Measurements from ENCODE around the gene FYB1. TPM values are rescaled to one million over a fixed set of nuclear protein-coding genes. Genes with fewer than 3 reads are reported as not detected.

Gene FYB1
- total RNA-seq, 1 experiment from 2014 or later = 0.42 TPM

- ATAC-seq = no peak
- H3K4me2 ChIP-seq (ENCODE audit: low read length) = no peak overlapping the region
- no peaks in the 10 kb centered on the region for H3K27me3 ChIP-seq (ENCODE audit: insufficient read depth, low read length)
- no peaks in the 10 kb centered on the region for H4K20me1 ChIP-seq (ENCODE audit: insufficient read depth)
- BruUV-seq (replicated peaks) = no TSS peak
- H3K9ac ChIP-seq (ENCODE audit: low read length) = no peak overlapping the region
- no peaks in the 10 kb centered on the region for H3K9me3 ChIP-seq (ENCODE audit: control insufficient read depth in 1 of 2, insufficient read depth in 1 of 2, low read depth in 1 of 2, low read length in 2 of 2)
- no peaks in the 10 kb centered on the region for H3K36me3 ChIP-seq (ENCODE audit: control insufficient read depth in 1 of 2, insufficient read depth in 2 of 2, low read length in 2 of 2)
- H3K27ac ChIP-seq (ENCODE audit: low read depth, low read length) = no peak overlapping the region
- POLR2A ChIA-PET = no interaction called here
- no peak for TF ChIP-seq POLR2A (IDR thresholded peaks at IDR 0.05; ENCODE audit: borderline replicate concordance, extremely low read depth, insufficient read depth, insufficient read length)
- DNase-seq (ENCODE audit: low read depth, low spot score) = no peak
- no peak overlapping the region for H3K4me3 ChIP-seq (replicated peaks in 1 of 2; ENCODE audit: low read depth in 1 of 2, low read length in 2 of 2)
- CTCF ChIA-PET = no interaction called here
- no peak overlapping the region for H2AFZ ChIP-seq (ENCODE audit: low read depth, low read length, poor library complexity, severe bottlenecking)
- intact Hi-C loops (cut with micrococcal nuclease) = no loop called here
- H3K9me2 ChIP-seq (ENCODE audit: insufficient read depth) = no peaks in the 10 kb centered on the region
- no peaks in the 10 kb centered on the region for H3K4me1 ChIP-seq (ENCODE audit: control insufficient read depth in 1 of 2, insufficient read depth in 2 of 2, low read length in 2 of 2)
- RAD21 ChIA-PET (ENCODE audit: low non-redundant PET in 1 of 2, low total read pairs in 2 of 2, uncharacterized antibody in 2 of 2, unreplicated experiment in 2 of 2) = no interaction called here
- H3K79me2 ChIP-seq (ENCODE audit: insufficient read depth, low read length) = no peaks in the 10 kb centered on the region
These were observed 37.3 kb upstream of the FYB1 start for GRCh38 chr5:39256477-39257235.

- no peaks in the 10 kb centered on the region for H3K4me1 ChIP-seq (ENCODE audit: control insufficient read depth in 1 of 2, insufficient read depth in 2 of 2, low read length in 2 of 2)
- DNase-seq (ENCODE audit: low read depth, low spot score) (no peak), ATAC-seq (no peak)
- no peak overlapping the region for H3K27ac ChIP-seq (ENCODE audit: low read depth, low read length)
- H3K9me2 ChIP-seq (ENCODE audit: insufficient read depth) = no peaks in the 10 kb centered on the region
- ChIA-PET POLR2A (no interaction called here), CTCF (no interaction called here), RAD21 (ENCODE audit: low non-redundant PET in 1 of 2, low total read pairs in 2 of 2, uncharacterized antibody in 2 of 2, unreplicated experiment in 2 of 2) (interaction anchor here in 1 of 2 experiments (0.7 kb wide), 1 partner anchor 38 kb away, joined by 3 read pairs; no protein-coding TSS in a partner anchor)
- H3K4me3 ChIP-seq (replicated peaks in 1 of 2; ENCODE audit: low read depth in 1 of 2, low read length in 2 of 2) = no peak overlapping the region
- H3K4me2 ChIP-seq (ENCODE audit: low read length) = no peak overlapping the region
- intact Hi-C loops (cut with micrococcal nuclease) = no loop called here
- no TSS peak for BruUV-seq (replicated peaks)
- H3K36me3 ChIP-seq (ENCODE audit: control insufficient read depth in 1 of 2, insufficient read depth in 2 of 2, low read length in 2 of 2) = no peaks in the 10 kb centered on the region
- no peak overlapping the region for H2AFZ ChIP-seq (ENCODE audit: low read depth, low read length, poor library complexity, severe bottlenecking)
- H3K9me3 ChIP-seq (ENCODE audit: control insufficient read depth in 1 of 2, insufficient read depth in 1 of 2, low read depth in 1 of 2, low read length in 2 of 2) = no peaks in the 10 kb centered on the region
- H3K27me3 ChIP-seq (ENCODE audit: insufficient read depth, low read length) = no peaks in the 10 kb centered on the region
- H3K79me2 ChIP-seq (ENCODE audit: insufficient read depth, low read length) = no peaks in the 10 kb centered on the region
- no peaks in the 10 kb centered on the region for H4K20me1 ChIP-seq (ENCODE audit: insufficient read depth)
- no peak overlapping the region for H3K9ac ChIP-seq (ENCODE audit: low read length)
- no peak for TF ChIP-seq TCF7L2 (IDR thresholded peaks at IDR 0.05; ENCODE audit: borderline replicate concordance, extremely low read depth, insufficient read depth, insufficient read length)
- no peak for TF ChIP-seq POLR2A (IDR thresholded peaks at IDR 0.05; ENCODE audit: borderline replicate concordance, extremely low read depth, insufficient read depth, insufficient read length)
- TF ChIP-seq CEBPB (IDR thresholded peaks at IDR 0.05; ENCODE audit: low read depth) = no peak
- TF ChIP-seq YY1 (IDR thresholded peaks at IDR 0.05; ENCODE audit: extremely low read depth, insufficient replicate concordance, low read depth, low read length) = no peak
- no peak for TF ChIP-seq CBX3 (IDR thresholded peaks at IDR 0.05; ENCODE audit: low read depth)
- TF ChIP-seq ZBTB33 (IDR thresholded peaks at IDR 0.05; ENCODE audit: extremely low read depth, insufficient replicate concordance, low read length) = no peak
- no peak for TF ChIP-seq ATF3 (IDR thresholded peaks at IDR 0.05)
- no peak for TF ChIP-seq ZFX (IDR thresholded peaks at IDR 0.05)
- no peak for TF ChIP-seq EZH2 (IDR thresholded peaks at IDR 0.05)
- no peak for TF ChIP-seq ELF1 (IDR thresholded peaks at IDR 0.05; ENCODE audit: borderline replicate concordance, low read depth)
- TF ChIP-seq EZH2phosphoT487 (IDR thresholded peaks at IDR 0.05; ENCODE audit: borderline replicate concordance) = no peak
- TF ChIP-seq POLR2AphosphoS5 (IDR thresholded peaks at IDR 0.05; ENCODE audit: low read depth, low read length) = no peak
- TF ChIP-seq CTCF (IDR thresholded peaks at IDR 0.05 in 2 of 3, conservative IDR thresholded peaks at IDR 0.05 in 1 of 3; ENCODE audit: borderline replicate concordance in 1 of 3, insufficient read depth in 1 of 3, low read depth in 2 of 3, low read length in 2 of 3) = no peak
- no peak for TF ChIP-seq EGR1 (IDR thresholded peaks at IDR 0.05; ENCODE audit: low read depth)
- TF ChIP-seq SP1 (IDR thresholded peaks at IDR 0.05; ENCODE audit: low read depth) = no peak
- TF ChIP-seq JUND (IDR thresholded peaks at IDR 0.05) = no peak
These were observed 36.0 kb upstream of the FYB1 start for GRCh38 chr5:39255406-39255805.

Measured in HCT116 (cell line).